Measurements from ENCODE around the gene ANKRD16.

GRCh38 chr10:5895804-5896203 lies 6.1 kb upstream of the ANKRD16 start:
- TF ChIP-seq CREB5 (CRISPR knock-in tag; IDR thresholded peaks at IDR 0.05; ENCODE audit: low read depth), result no peak
- no peak for TF ChIP-seq CSDC2 (CRISPR knock-in tag; IDR thresholded peaks at IDR 0.05)
- TF ChIP-seq BACH2 (CRISPR knock-in tag; IDR thresholded peaks at IDR 0.05; ENCODE audit: borderline replicate concordance), result no peak
- TF ChIP-seq ESRRG (CRISPR knock-in tag; IDR thresholded peaks at IDR 0.05), result no peak
- TF ChIP-seq ZFP30 (CRISPR knock-in tag; IDR thresholded peaks at IDR 0.05), result no peak
- no peak for TF ChIP-seq OSR1 (CRISPR knock-in tag; IDR thresholded peaks at IDR 0.05)
- no peak for TF ChIP-seq PATZ1 (CRISPR knock-in tag; IDR thresholded peaks at IDR 0.05; ENCODE audit: borderline replicate concordance)
- TF ChIP-seq RARB (CRISPR knock-in tag; IDR thresholded peaks at IDR 0.05), result no peak
- TF ChIP-seq ARNTL (CRISPR knock-in tag; IDR thresholded peaks at IDR 0.05; ENCODE audit: borderline replicate concordance, low read depth), result no peak
- no peak for TF ChIP-seq ZC3H10 (CRISPR knock-in tag; IDR thresholded peaks at IDR 0.05)

Data from SK-N-SH treated with all-trans-retinoic acid at 6 μM for 48 hours (cell line).